Esophagus (tissue), 2 donors: ENCODE results near the gene MGAT5. TPM values are rescaled to one million over a fixed set of nuclear protein-coding genes. Genes with fewer than 3 reads are reported as not detected.

Source experiments
- H3K27ac ChIP-seq, 2 donors: one replicate each; pipeline ENCODE4 v1.5.1; 2013; ENCODE audit warnings: low read depth in 2 of 2, mild to moderate bottlenecking in 2 of 2, inconsistent platforms in 1 of 2, low read length in 1 of 2, moderate library complexity in 1 of 2
- H3K27me3 ChIP-seq, 2 donors: one replicate each; pipeline ENCODE4 v1.6.1; 2013; ENCODE audit warnings: low read length in 2 of 2, control low read depth in 1 of 2, mild to moderate bottlenecking in 1 of 2; ENCODE audit not compliant: insufficient read depth in 2 of 2, control insufficient read depth in 1 of 2
- H3K36me3 ChIP-seq, 2 donors: one replicate each; pipeline ENCODE4 v1.6.1; 2013; ENCODE audit warnings: low read length in 1 of 2; ENCODE audit not compliant: control insufficient read depth in 2 of 2, insufficient read depth in 2 of 2
- H3K4me1 ChIP-seq, 2 donors: one replicate each; pipeline ENCODE4 v1.6.1; 2013; ENCODE audit warnings: low read length in 1 of 2; ENCODE audit not compliant: control insufficient read depth in 2 of 2, insufficient read depth in 2 of 2
- H3K4me3 ChIP-seq, 2 donors: one replicate each; pipeline ENCODE4 v1.5.1; 2013; ENCODE audit warnings: low read length in 2 of 2, mild to moderate bottlenecking in 2 of 2, low read depth in 1 of 2, moderate library complexity in 1 of 2
- H3K9me3 ChIP-seq, 2 donors: one replicate each; pipeline ENCODE4 v1.6.1; 2013; ENCODE audit warnings: mild to moderate bottlenecking in 2 of 2, low read depth in 1 of 2, low read length in 1 of 2, moderate library complexity in 1 of 2; ENCODE audit not compliant: control insufficient read depth in 2 of 2, insufficient read depth in 1 of 2
- WGBS, 2 donors: extraction: QIAGEN DNeasy Blood & Tissue Kit; methylation state at CpG; one replicate each; pipeline ENCODE4 v1.1.7; 2013; 5-methylcytosine and 5-hydroxymethylcytosine counted together
- polyA plus RNA-seq, 2 donors: library from polyadenylated mRNA; stranded (reverse); fragments of 200-250 nt; gene quantifications; one replicate each; pipeline ENCODE4 v1.2.3, GENCODE V29; 2013
- donor health status: healthy with polysubstance abuse.
- donor health status: Bipolar disorder and iron deficiency.

Gene MGAT5
- polyA plus RNA-seq, 2 donors, result 3.2 to 4.4 TPM

DNA sequence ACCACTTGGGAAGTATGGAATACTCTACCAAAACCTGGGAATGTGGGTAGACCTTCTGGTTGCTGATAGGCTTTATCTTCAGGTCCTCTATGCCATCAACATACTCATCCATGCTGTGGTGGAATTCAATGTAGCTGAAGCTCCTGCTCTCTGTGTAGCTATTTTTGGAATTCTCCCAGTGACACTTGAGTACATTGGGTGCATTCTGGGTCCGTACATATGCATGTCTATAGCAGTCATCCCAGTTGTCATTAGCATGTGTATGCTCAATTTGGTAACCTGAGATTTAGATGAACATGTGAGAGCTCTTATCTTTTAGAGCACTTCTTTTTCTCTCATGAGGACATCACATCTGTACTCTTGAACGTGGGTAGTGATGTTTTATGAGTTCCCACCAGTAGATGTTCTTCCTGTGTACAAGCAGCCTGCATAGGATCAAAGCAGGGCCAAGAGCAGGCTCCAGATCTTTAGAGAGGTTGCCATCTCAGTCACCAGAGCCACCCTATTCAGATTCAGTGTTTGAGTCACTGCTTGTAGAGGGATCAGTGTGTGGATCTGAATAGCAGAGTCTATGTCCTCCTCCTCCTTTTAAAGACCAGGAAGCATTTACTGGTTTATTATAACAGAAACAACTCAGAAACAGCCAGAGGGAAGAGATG, 65.9 kb downstream of the MGAT5 start:
- H3K36me3 ChIP-seq, result peaks cover 4% of the 10 kb centered on the region in 2 donors
- H3K9me3 ChIP-seq, result no peaks in the 10 kb centered on the region
- 65 to 77% methylated on average over 2 of the region's 2 CpGs for WGBS, 2 donors
- H3K27ac ChIP-seq, result no peak overlapping the region
- H3K4me1 ChIP-seq, result no peaks in the 10 kb centered on the region
- H3K4me3 ChIP-seq, result no peak overlapping the region
- no peaks in the 10 kb centered on the region for H3K27me3 ChIP-seq

DNA sequence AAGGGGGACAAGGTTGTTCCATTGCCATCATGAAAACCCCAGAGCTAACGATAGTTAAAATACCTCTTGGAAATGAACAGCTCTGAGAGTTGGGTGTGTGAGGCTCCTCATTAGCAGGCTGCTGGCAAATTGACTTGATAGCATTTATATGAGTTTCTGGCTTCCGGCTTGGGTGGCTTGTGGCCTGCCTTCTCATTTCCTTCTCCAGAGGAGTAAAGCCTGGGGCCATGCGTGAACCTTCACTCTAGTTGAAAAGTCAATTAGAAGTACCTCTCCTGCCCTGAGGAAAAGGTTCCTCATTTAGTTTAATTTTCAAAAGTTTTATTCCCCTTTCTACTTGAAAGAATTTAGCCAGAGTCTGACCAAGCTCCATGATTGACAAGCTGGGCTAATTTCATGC, 67.1 kb downstream of the MGAT5 start:
- 83 to 87% methylated on average over 3 of the region's 3 CpGs for WGBS, 2 donors

DNA sequence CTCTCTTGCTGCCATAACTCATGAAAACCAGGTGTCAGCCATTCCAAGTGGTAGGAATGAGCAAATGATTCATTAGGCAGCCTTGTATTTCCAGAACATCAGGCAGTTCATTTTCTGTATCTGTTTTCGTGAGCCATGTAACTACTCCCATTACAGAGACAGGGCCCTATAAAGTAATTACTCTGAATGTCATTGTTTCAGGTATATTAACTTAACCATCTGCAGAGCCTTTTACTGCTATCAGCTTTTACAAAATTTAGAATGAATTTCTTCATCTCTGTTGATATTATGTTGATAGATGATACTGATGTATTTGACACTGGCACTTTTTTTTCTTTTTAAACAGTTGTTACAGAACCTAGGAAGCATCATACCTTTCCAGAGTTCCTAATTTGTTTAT, 69.9 kb downstream of the MGAT5 start:
- Histone ChIP-seq H3K27ac (no peak overlapping the region), H3K27me3 (no peaks in the 10 kb centered on the region), H3K4me3 (no peak overlapping the region), H3K4me1 (no peaks in the 10 kb centered on the region), H3K36me3 (no peaks in the 10 kb centered on the region), H3K9me3 (no peaks in the 10 kb centered on the region)
- 90 to 99% methylated on average over 1 of the region's 1 CpG for WGBS, 2 donors

More for the DNA sequence above, 67.1 kb downstream of the MGAT5 start:
- no peaks in the 10 kb centered on the region for H3K4me1 ChIP-seq
- no peak overlapping the region for H3K27ac ChIP-seq
- no peaks in the 10 kb centered on the region for H3K9me3 ChIP-seq
- H3K4me3 ChIP-seq, result no peak overlapping the region
- H3K36me3 ChIP-seq, result peaks cover 4% of the 10 kb centered on the region in 2 donors
- H3K27me3 ChIP-seq, result no peaks in the 10 kb centered on the region

DNA sequence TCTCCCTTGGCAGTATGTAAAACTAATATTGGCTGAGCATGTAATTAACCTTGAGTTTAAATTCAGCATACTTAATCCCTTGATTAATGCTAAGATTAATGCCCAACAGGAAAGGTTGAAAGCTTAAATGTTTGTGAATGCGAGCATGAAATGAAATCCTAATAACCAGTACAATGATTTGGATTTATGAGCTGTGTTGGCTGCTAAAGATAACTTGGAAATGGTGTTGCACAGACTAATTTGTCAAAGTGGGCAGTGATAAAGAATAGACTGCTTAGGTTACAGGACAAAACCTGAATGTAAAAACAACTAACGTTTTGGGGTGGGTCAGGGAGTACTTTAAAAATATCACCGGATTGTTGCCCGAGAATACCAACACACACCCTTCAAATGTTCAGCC, 70.6 kb downstream of the MGAT5 start:
- H3K4me3 ChIP-seq, result no peak overlapping the region
- no peaks in the 10 kb centered on the region for H3K4me1 ChIP-seq
- no peak overlapping the region for H3K27ac ChIP-seq
- no peaks in the 10 kb centered on the region for H3K36me3 ChIP-seq
- 24 to 33% methylated on average over 4 of the region's 4 CpGs for WGBS, 2 donors
- H3K27me3 ChIP-seq, result no peaks in the 10 kb centered on the region
- no peaks in the 10 kb centered on the region for H3K9me3 ChIP-seq

DNA sequence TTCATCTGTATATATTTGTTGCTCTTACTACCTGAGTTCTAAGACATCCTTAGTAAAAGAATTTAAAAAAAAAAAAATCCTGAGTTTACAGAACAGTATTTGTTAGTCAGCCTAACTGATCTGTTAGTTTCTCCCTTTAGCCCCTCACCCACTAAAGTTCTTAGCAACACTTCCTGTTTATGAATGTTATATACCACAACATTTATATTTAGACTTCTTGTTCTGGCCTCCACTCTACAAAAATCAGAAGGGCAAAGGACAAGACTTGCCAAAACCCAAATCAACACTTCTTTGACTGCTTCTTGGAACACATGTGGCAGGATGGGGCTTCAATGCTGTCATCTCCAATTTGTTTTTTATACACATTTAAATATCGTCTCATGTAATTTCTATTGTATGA, 71.1 kb downstream of the MGAT5 start:
- no peaks in the 10 kb centered on the region for H3K27me3 ChIP-seq
- H3K9me3 ChIP-seq, result no peaks in the 10 kb centered on the region
- no peaks in the 10 kb centered on the region for H3K4me1 ChIP-seq
- H3K4me3 ChIP-seq, result no peak overlapping the region
- no peak overlapping the region for H3K27ac ChIP-seq
- WGBS, 2 donors, result 50 to 64% methylated on average over 1 of the region's 1 CpG
- no peaks in the 10 kb centered on the region for H3K36me3 ChIP-seq

DNA sequence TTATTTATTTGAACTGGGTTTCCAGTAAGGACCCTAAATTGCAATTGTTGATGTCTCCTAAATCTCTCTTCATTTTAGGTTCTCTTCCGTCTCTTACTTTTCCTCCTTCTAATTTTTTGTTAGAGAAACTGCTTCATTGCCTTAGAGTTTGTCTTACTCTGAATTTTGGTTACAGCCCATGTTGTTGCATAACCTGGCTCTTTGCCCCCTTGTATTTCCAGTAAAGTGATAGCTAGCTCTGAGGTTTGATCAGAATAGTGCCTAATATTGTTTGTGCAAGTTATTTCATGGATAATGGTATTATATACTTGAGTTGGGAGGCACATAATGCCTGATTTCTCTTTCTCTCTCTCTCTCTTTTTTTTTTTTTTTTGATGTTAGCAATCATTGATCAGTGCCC, 71.8 kb downstream of the MGAT5 start:
- WGBS, 2 donors, result 83 to 93% methylated on average over 1 of the region's 1 CpG
- Histone ChIP-seq H3K27ac (no peak overlapping the region), H3K9me3 (no peaks in the 10 kb centered on the region), H3K27me3 (no peaks in the 10 kb centered on the region), H3K4me3 (no peak overlapping the region), H3K4me1 (no peaks in the 10 kb centered on the region), H3K36me3 (no peaks in the 10 kb centered on the region)

- H3K9me3 ChIP-seq, result no peaks in the 10 kb centered on the region
- no peak overlapping the region for H3K27ac ChIP-seq
- H3K27me3 ChIP-seq, result no peaks in the 10 kb centered on the region
- H3K36me3 ChIP-seq, result no peaks in the 10 kb centered on the region
- WGBS, 2 donors, result 92 to 93% methylated on average over 2 of the region's 2 CpGs
- no peak overlapping the region for H3K4me3 ChIP-seq
- H3K4me1 ChIP-seq, result peaks cover 0 to 2% of the 10 kb centered on the region in 2 donors
Measured at GRCh38 chr2:134327367-134327766, 73.5 kb downstream of the MGAT5 start.

- Histone ChIP-seq H3K27me3 (no peaks in the 10 kb centered on the region), H3K4me1 (peaks cover 0 to 2% of the 10 kb centered on the region in 2 donors), H3K27ac (no peak overlapping the region), H3K9me3 (no peaks in the 10 kb centered on the region), H3K36me3 (no peaks in the 10 kb centered on the region), H3K4me3 (no peak overlapping the region)
- WGBS, 2 donors, result 81 to 82% methylated on average over 3 of the region's 3 CpGs
Measured at GRCh38 chr2:134331081-134331480, 77.2 kb downstream of the MGAT5 start.

- 58 to 59% methylated on average over 3 of the region's 3 CpGs for WGBS, 2 donors
- Histone ChIP-seq H3K27ac (no peak overlapping the region), H3K4me1 (peaks cover 0 to 2% of the 10 kb centered on the region in 2 donors), H3K9me3 (no peaks in the 10 kb centered on the region), H3K4me3 (no peak overlapping the region), H3K27me3 (no peaks in the 10 kb centered on the region), H3K36me3 (no peaks in the 10 kb centered on the region)
Measured at GRCh38 chr2:134333646-134334189, 79.8 kb downstream of the MGAT5 start.
